SK-N-SH treated with all-trans-retinoic acid at 6 μM for 48 hours (cell line): ENCODE measurements around the gene FAT4.

Experiments
- ARNTL ChIP-seq: fragments of 450-650 bp; formaldehyde crosslinking; IDR thresholded peaks from 2 replicates; pipeline ENCODE4 v1.5.0; 2020; ENCODE audit warnings: low read depth, mild to moderate bottlenecking, moderate library complexity, borderline replicate concordance
- BACH2 ChIP-seq: fragments of 250-450 bp; sonication (Bioruptor Pico); IDR thresholded peaks from 2 replicates; pipeline ENCODE4 v1.9.0; 2021; ENCODE audit warnings: mild to moderate bottlenecking, borderline replicate concordance
- PATZ1 ChIP-seq: fragments of 250-450 bp; sonication (Bioruptor Pico); IDR thresholded peaks from 2 replicates; pipeline ENCODE4 v1.8.0; 2020; ENCODE audit warnings: mild to moderate bottlenecking, moderate library complexity, borderline replicate concordance
- PPARA ChIP-seq: fragments of 250-450 bp; sonication (Bioruptor Pico); IDR thresholded peaks from 2 replicates; pipeline ENCODE4 v1.5.0; 2020; ENCODE audit warnings: mild to moderate bottlenecking, borderline replicate concordance
- ZFP3 ChIP-seq: fragments of 250-450 bp; sonication (Bioruptor Pico); IDR thresholded peaks from 2 replicates; pipeline ENCODE4 v1.5.0; 2020; ENCODE audit warnings: mild to moderate bottlenecking, moderate library complexity
- ZFP30 ChIP-seq: fragments of 450-650 bp; formaldehyde crosslinking; IDR thresholded peaks from 2 replicates; pipeline ENCODE4 v1.5.0; 2022; ENCODE audit warnings: mild to moderate bottlenecking, moderate library complexity
- ZNF565 ChIP-seq: fragments of 450-650 bp; formaldehyde crosslinking; conservative IDR thresholded peaks from 2 replicates; pipeline ENCODE4 v1.5.0; 2020; ENCODE audit warnings: low read depth, mild to moderate bottlenecking, moderate library complexity

GRCh38 chr4:125297116-125297515 is 17.6 kb upstream of the FAT4 start:
- no peak for TF ChIP-seq PATZ1
- no peak for TF ChIP-seq ZFP3 (CRISPR knock-in tag)
- TF ChIP-seq PPARA (CRISPR knock-in tag) = no peak
- no peak for TF ChIP-seq ZFP30
- no peak for TF ChIP-seq ARNTL (CRISPR knock-in tag)
- no peak for TF ChIP-seq BACH2 (CRISPR knock-in tag)
- TF ChIP-seq ZNF565 (CRISPR knock-in tag) = no peak
